ENCODE data around the gene LPP.
"Not testable (repeated sequence)": the region's sequence is repeated elsewhere in the genome, so short reads cannot be mapped to it uniquely, and the experiment has no call there.

Gene LPP

GRCh38 chr3:188154014-188154808 is at the start of gene LPP:
LPP (plus strand) TSS chr3:188154157; CDS start chr3:188406121, 251,964 bp downstream.
- peak; percentile 69 to 72 for DNase-seq (ENCODE audit: low read depth in 2 of 2)

- DNase-seq (ENCODE audit: low read depth in 2 of 2) = no peak
Observed at GRCh38 chr3:188106006-188106405, 48.0 kb upstream of the LPP start.

GRCh38 chr3:188106454-188106853 is 47.5 kb upstream of the LPP start:
- DNase-seq (ENCODE audit: low read depth in 2 of 2) = no peak

- DNase-seq (ENCODE audit: low read depth in 2 of 2) = no peak
Observed at GRCh38 chr3:188106887-188107830, 46.8 kb upstream of the LPP start.

GRCh38 chr3:188108703-188109412 is 45.1 kb upstream of the LPP start:
- no peak for DNase-seq (ENCODE audit: low read depth in 2 of 2)

- no peak for DNase-seq (ENCODE audit: low read depth in 2 of 2)
Observed at GRCh38 chr3:188111002-188111584, 42.9 kb upstream of the LPP start.

- DNase-seq (ENCODE audit: low read depth in 2 of 2) = no peak
Observed at GRCh38 chr3:188113756-188114155, 40.2 kb upstream of the LPP start.

GRCh38 chr3:188119846-188120245 is 34.1 kb upstream of the LPP start:
- DNase-seq (ENCODE audit: low read depth in 2 of 2) = no peak

GRCh38 chr3:188122571-188123169 is 31.3 kb upstream of the LPP start:
- DNase-seq (ENCODE audit: low read depth in 2 of 2) = no peak

- no peak for DNase-seq (ENCODE audit: low read depth in 2 of 2)
Observed at GRCh38 chr3:188123170-188123905, 30.6 kb upstream of the LPP start.

GRCh38 chr3:188124184-188124583 is 29.8 kb upstream of the LPP start:
- no peak for DNase-seq (ENCODE audit: low read depth in 2 of 2)

- no peak for DNase-seq (ENCODE audit: low read depth in 2 of 2)
Observed at GRCh38 chr3:188125076-188125475, 28.9 kb upstream of the LPP start.

- no peak for DNase-seq (ENCODE audit: low read depth in 2 of 2)
Observed at GRCh38 chr3:188126276-188126675, 27.7 kb upstream of the LPP start.

- no peak for DNase-seq (ENCODE audit: low read depth in 2 of 2)
Observed at GRCh38 chr3:188126934-188127333, 27.0 kb upstream of the LPP start.

- no peak for DNase-seq (ENCODE audit: low read depth in 2 of 2)
Observed at GRCh38 chr3:188128905-188129304, 25.1 kb upstream of the LPP start.

GRCh38 chr3:188131023-188131422 is 22.9 kb upstream of the LPP start:
- not testable (repeated sequence) for DNase-seq (ENCODE audit: low read depth in 2 of 2)

GRCh38 chr3:188133219-188133618 is 20.7 kb upstream of the LPP start:
- no peak for DNase-seq (ENCODE audit: low read depth in 2 of 2)

- DNase-seq (ENCODE audit: low read depth in 2 of 2) = no peak
Observed at GRCh38 chr3:188133646-188134045, 20.3 kb upstream of the LPP start.

GRCh38 chr3:188134079-188134478 is 19.9 kb upstream of the LPP start:
- DNase-seq (ENCODE audit: low read depth in 2 of 2) = no peak

- no peak for DNase-seq (ENCODE audit: low read depth in 2 of 2)
Observed at GRCh38 chr3:188134856-188135255, 19.1 kb upstream of the LPP start.

- no peak for DNase-seq (ENCODE audit: low read depth in 2 of 2)
Observed at GRCh38 chr3:188135271-188135670, 18.7 kb upstream of the LPP start.

Data from stimulated activated CD4-positive, alpha-beta T cell treated with anti-CD3 and anti-CD28 coated beads, Interleukin-1b, Interleukin-23, amount 100 ng/mL, for 4 hours (primary cell).